Kasumi-1 (cell line): ENCODE results near the gene TSR2.

ENCODE experiments used
- DNase-seq, 2 experiments: peaks; one replicate each; lab custom pipeline; 2025; lab: John Stamatoyannopoulos, UW

The TSR2 gene, protein sequence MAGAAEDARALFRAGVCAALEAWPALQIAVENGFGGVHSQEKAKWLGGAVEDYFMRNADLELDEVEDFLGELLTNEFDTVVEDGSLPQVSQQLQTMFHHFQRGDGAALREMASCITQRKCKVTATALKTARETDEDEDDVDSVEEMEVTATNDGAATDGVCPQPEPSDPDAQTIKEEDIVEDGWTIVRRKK

GRCh38 chrX:54439960-54440871 lies at the start of gene TSR2:
TSR2 (plus strand) TSS chrX:54440404; CDS start chrX:54440422, 18 bp downstream.
- peak; percentile 80 for DNase-seq

DNA sequence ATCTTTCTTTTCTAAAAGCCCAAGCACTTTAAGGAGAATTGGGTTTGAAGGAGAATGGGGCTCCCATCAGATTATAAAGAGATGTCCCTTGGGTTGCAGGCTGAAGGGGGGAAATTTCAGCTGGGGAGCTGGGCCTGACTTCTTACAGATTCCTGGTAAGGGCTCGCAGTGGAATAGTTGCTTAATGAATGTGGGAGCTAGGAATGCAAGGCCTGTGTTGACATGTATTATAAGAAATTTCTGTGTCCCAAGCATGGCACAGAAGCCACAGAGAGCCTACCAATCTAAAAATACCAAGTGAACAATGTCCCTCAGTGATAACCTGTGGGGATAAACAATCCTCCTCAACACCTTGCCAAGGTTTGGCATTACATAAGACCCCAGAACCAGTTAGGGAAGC lies 43.1 kb upstream of the TSR2 start:
- no peak for DNase-seq

DNA sequence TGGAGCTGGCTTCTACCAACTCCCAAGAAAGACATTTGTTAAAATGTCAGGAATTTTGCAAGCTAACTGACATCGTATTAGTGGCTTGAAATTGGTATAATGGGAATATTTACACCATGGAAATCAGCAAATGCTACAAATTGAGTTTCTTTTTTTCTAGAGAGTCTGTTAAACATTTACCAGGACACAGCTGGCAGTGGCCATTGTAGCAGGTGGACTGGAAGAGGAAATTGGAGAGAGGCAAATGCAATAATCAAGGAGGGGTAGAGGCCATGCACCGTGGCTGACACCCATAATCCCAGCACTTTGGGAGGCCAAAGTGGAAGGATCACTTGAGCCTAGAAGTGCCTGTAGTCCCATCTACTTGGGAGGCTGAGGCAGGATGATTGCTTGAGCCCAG lies 32.9 kb upstream of the TSR2 start:
- DNase-seq, result no peak

GRCh38 chrX:54411732-54412131 lies 28.5 kb upstream of the TSR2 start:
- no peak for DNase-seq

- peak; percentile 13 to 19 for DNase-seq
Observed at GRCh38 chrX:54413753-54414152, 26.5 kb upstream of the TSR2 start.

DNA sequence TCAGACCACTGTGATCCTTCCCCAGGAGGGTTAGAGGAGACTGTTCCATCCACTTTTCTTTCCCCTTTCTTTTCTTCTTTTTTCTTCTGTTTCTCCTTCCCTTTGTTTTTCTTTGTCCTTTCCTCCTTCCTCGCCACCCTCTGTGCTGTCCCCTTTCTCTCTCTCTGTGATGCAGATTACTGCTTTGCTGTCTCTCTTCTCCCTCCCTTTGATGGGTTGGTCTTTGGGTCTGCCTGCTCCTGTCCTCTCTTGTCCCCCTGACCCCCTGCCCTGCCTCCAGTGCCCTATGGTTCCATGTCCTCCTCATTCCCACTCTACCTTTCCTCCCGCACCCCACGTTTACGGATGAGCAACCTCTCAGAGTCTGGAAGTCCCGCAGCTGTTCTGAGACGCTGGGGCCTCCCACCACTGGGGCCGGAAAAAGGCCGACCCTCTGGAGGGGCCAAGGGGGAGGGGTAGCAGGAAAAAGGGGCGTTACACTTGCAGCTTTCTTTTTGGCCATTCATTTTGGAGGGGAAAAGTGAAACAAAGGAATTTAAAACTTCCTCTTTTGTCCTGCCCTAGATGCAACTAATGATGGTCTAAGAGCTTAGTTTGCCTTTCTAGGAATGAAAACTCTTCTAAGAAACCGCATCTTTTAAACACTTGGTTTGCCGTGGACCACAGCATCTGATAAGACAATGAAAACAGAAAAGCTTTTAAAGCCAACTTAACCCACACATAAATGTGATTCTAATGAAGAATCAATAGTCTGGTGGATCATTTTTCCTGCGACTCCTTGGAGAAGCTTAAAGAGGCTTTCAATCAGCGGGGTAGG lies 24.5 kb upstream of the TSR2 start:
- peak; percentile 5 to 13 for DNase-seq

DNA sequence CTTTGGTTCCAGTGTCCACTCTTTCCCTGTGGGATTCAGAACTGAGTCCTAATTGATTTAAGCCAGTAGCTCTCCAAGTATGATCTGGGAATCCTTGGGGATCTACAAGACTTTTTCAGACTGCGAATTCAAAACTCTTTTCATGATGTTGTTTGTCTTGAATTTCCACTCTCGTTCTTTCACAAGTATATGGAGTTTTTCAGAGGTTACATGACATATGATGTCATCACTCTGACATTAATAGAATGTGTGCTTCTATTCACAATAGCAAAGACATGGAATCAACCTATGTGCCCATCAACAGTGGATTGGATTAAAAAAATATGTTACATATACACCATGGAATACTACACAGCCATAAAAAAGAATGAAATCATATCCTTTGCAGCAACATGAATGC lies 23.2 kb upstream of the TSR2 start:
- no peak for DNase-seq

GRCh38 chrX:54419559-54420302 lies 20.5 kb upstream of the TSR2 start:
- DNase-seq, result no peak

DNA sequence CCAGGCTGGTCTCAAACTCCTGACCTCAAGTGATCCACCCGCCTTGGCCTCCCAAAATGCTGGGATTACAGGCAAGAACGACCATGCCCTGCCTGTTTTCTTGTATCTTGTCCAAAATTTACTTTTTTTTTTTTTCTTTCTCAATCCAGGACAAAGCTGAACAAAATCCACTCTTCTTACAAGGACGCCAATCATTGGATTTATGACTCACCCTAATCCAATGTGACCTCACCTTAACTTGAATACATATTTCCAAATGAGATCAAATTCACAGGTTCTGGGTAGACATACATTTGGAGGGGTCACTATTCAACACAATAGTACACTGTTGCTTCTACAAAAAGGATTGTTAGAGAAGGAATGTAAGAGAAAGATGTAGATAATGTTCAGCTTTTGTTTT lies 18.0 kb upstream of the TSR2 start:
- DNase-seq, result no peak

- peak; percentile 33 to 54 for DNase-seq
Observed at GRCh38 chrX:54423161-54423888, 16.9 kb upstream of the TSR2 start.

DNA sequence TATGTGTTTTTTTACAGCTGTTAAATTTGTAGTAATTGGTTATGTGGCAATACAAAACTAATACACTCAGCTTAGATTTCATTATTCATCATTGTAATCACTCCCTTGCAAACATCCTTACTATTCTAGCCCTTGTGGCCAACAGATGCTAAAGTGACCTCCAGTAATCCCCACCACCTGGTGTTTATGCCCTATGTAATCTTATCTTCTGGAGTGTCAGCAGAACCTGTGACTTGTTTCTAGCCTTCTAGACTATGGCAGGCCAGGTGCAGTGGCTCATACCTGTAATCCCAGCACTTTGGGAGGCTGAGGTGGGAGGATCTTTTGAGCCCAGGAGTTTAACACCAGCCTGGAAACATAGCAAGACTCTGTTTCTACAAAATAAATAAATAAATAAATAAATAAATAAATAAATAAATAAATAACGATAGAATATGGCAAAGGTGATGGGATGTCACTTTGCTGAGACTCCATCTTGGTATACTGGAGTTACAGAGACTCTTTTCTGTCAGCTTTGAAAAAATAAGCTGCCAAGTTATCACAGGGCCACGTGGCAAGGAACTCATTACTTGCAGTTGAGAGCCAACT lies 12.3 kb upstream of the TSR2 start:
- DNase-seq, result no peak

- DNase-seq, result no peak
Observed at GRCh38 chrX:54430519-54430918, 9.7 kb upstream of the TSR2 start.

- no peak for DNase-seq
Observed at GRCh38 chrX:54435121-54435520, 5.1 kb upstream of the TSR2 start.

GRCh38 chrX:54442790-54443189 lies 2.6 kb downstream of the TSR2 start:
- DNase-seq, result no peak

GRCh38 chrX:54444752-54445151 lies 4.5 kb downstream of the TSR2 start:
- DNase-seq, result no peak

DNA sequence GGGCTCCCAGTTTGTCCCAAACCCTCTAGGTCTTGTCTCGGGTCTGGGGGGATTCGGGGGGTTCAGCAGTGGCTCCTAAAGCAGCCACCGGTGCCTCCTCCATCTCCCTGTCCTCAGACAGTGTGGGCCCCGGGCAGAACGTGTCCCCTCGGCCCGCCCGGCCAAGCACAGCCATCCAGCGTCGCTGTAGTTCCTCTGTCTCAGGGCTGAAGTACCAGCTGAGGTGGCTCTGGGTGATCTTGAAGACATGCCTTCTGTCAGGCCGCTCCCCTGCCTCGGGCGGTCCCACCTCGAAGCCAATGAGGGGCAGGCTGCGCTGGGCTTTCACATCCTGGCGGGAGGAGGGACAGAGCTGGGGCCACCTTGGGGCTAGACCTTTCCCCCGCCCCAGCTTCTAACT lies 5.9 kb downstream of the TSR2 start:
- no peak for DNase-seq

DNA sequence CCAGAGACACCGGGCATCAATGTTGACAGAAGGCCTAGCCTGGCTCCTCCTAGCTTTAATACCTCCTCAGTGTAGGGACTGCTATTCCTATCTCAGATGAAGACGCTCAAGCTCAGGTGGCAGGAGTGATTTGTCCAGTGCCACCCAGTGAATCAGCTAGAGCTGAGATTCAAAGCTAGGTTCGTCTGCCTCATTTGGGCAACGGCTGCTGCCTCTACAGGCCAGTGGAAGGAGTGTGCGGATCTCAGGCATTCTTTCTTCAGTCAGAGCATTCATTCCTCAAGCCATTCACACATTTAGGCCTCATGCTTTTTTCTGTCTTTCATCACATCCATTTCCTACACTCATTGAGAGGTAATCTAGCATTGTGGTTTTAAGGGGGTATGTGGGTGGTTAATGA lies 7.3 kb downstream of the TSR2 start:
- DNase-seq, result peak; percentile 17 to 22

- DNase-seq, result no peak
Observed at GRCh38 chrX:54449929-54450328, 9.7 kb downstream of the TSR2 start.

- peak; percentile 27 to 56 for DNase-seq
Observed at GRCh38 chrX:54452920-54453319, 12.7 kb downstream of the TSR2 start.

- DNase-seq, result no peak
Observed at GRCh38 chrX:54470054-54470760, 30.0 kb downstream of the TSR2 start.
